ENCODE measurements around the gene PGAP6. TPM values are rescaled to one million over a fixed set of nuclear protein-coding genes. Genes with fewer than 3 reads are reported as not detected.
"Not testable (repeated sequence)": the region's sequence is repeated elsewhere in the genome, so short reads cannot be mapped to it uniquely, and the experiment has no call there.

PGAP6 gene, protein sequence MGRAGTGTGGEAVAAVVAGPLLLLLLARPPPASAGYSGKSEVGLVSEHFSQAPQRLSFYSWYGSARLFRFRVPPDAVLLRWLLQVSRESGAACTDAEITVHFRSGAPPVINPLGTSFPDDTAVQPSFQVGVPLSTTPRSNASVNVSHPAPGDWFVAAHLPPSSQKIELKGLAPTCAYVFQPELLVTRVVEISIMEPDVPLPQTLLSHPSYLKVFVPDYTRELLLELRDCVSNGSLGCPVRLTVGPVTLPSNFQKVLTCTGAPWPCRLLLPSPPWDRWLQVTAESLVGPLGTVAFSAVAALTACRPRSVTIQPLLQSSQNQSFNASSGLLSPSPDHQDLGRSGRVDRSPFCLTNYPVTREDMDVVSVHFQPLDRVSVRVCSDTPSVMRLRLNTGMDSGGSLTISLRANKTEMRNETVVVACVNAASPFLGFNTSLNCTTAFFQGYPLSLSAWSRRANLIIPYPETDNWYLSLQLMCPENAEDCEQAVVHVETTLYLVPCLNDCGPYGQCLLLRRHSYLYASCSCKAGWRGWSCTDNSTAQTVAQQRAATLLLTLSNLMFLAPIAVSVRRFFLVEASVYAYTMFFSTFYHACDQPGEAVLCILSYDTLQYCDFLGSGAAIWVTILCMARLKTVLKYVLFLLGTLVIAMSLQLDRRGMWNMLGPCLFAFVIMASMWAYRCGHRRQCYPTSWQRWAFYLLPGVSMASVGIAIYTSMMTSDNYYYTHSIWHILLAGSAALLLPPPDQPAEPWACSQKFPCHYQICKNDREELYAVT
- polyA plus RNA-seq (2014; cell fraction: cytosol; rRNA removed) = 26.6 and 39.0 TPM in 2 replicates
- polyA plus RNA-seq (2014; cell fraction: nucleus; rRNA removed) = 60.8 and 74.9 TPM in 2 replicates

DNA sequence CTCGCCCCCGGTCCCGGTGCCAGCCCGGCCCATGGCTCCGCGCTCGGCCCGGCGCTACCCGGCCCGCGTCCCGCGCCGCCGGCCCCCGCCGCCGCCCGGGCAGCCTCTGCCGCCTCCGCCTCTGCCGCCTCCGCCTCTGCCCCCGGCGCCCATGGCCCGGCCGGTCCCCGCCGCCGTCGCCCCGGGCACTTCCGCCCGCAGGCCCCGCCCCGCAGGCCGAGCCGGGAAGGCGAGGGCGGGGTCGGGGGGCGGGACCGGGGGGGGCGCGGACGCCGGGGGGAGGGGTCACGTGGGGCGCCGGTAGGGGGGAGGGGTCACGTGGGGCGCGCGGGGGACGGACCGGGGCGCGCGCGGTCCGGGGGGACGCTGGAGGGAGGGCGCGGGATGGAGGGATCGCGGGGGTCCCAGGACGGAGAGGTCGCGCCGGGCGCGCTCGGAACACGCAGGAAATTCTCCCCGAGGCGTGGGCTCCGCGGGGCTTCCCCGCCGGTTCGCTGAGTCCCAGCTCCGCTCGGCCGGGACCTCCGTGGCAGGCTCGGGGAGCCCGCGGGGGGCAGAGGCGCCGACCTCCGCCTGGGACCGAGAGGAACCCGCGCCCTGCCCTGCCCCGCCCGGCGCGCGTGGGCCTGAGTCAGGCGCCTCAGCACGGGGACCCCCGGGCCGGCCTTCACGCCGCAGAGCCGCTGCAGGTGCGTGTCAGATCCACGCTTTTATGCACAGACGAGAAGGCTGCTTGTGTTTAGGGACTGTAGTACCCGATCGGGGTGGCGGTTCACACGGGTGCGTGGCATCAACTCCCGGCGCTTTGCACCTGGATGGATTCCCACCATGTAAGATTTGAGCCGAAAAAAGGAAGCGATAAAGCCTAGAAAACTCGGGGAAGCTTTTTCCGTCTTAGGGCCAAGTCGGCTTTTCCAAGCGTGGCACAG lies at the start of gene PGAP6:
Gene PGAP6 (minus strand): TSS at position 190 of the 929 bp plus-strand sequence. CDS start 157 bp downstream, at position 33.
- DNase-seq (ENCODE audit: low spot score) = no peak

DNA sequence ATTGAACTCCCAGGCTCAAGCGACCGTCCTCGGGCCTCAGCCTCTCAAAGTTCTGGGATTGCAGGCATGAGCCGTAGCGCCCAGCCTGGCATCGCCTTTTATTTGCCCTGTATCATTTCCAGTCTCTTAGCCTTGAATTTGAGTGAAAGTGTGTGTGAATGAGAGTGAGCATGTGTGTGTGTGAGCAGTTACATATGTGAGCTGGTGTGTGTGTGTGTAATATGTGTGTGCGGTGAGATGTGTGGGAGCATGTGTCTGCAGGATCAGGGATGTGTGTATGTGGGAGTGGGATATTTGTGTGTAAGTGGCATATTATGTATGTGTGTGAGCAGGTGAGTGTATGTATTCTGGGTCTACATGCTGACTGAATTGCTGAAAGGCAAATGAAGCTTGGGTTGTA lies 49.1 kb upstream of the PGAP6 start:
- no peak for DNase-seq (ENCODE audit: low spot score)

DNA sequence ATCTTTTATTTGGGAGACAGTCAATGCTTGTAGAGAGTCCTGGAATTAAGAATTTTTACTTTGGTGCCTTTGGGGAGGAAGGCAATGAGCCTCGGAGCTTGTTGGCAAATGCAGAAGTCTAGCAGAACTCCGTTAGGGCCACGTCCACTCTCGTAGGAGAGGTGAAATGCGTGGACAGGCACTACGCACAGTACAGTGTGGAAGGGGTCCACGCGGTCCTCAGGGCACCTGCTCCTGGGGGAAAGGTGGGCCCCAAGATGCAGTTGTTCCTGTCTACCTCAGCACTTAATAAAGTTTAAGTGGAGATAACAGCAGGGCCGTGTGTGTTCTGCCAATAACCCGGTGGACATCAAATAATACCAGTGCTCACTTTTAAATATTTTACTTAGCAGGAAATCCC lies 45.5 kb upstream of the PGAP6 start:
- DNase-seq (ENCODE audit: low spot score) = no peak

DNA sequence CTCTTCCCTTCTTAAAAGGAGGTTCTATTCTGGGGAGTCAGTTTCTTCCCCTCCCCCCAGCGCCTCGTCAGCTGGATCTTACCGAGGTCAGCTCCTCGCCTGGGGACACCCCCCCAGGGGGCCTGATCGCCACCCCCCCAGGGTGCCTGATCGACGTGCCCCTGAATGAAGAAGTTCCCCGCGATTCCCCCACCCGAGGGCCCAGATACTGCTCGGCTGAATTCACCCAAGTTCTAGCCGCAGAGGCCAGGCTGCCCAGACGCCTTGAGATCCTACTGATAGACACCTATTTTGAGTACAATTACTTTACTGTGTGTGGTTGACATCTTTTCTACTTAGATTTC lies 45.1 kb upstream of the PGAP6 start:
- DNase-seq (ENCODE audit: low spot score) = no peak

DNA sequence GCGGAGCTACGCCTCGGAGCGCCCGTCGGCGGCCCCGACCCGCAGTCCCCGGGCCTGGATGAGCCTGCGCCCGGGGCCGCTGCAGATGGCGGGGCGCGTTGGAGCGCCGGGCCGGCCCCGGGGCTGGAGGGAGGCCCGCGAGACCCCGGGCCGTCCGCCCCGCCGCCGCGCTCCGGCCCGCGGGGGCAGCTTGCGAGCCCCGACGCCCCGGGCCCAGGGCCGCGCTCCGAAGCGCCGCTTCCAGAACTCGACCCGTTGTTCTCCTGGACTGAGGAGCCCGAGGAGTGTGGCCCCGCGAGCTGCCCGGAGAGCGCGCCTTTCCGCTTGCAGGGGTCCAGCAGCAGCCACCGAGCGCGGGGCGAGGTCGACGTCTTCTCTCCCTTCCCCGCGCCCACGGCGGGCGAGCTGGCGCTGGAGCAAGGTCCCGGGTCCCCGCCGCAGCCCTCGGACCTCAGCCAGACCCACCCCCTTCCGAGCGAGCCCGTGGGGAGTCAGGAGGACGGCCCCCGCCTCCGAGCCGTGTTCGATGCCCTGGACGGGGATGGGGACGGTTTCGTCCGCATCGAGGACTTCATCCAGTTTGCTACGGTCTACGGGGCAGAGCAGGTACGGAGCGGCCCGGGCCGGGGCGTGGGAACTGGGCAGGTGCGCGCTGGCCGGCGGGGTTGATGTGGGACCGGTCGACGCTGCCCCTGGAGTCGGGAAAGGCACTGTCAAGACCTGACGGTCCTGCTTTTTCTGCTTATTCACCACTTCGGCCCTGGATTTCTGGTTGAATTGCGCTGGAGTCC lies 44.5 kb upstream of the PGAP6 start:
- no peak for DNase-seq (ENCODE audit: low spot score)

DNA sequence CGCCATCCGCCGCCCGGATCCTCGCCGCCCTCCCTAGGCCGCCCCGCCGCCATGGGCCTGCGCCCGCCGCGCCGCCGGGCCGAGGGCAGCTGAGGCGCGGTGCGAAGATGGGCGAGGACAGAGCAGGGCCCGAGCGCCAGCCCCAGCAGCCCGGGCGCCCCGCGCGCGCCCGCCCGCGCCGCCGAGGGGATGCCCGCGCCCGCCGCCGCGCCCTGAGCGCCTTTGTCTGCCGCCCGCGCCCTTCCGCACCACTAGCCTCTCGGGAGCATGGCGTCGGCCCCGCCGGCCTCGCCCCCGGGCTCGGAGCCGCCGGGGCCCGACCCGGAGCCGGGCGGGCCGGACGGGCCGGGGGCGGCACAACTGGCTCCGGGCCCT lies 43.9 kb upstream of the PGAP6 start:
- DNase-seq (ENCODE audit: low spot score) = no peak

DNA sequence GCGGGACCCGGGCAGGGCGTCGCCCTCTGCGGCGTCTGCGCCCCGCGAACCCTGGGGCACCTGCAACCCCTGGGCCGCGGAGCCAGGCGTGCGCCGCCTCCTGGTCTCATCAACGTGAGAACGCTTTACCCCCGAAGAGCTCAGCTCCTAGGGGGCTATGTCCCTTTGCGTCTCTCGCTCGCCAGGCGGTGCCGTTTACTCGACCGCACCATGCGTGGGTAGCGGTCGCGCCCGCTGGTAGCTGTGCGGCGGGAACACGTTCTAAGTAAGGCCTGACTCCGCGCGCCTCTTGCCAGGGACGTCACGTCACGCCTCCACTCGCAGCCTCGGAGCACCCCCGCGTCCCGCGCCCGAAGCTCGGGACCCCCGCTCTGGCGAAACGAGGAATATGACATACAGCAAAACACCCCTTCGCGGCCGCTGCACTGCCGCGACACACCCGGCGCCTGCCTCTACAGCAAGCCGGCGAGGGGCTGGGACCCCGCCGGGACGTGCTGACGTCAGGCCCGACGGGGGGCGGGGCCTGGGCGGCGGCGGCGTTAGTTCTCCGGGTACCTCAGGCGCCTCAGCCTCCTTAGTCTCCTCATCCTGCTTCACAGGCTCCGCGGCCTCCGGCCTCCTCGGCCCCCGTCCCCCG lies 43.4 kb upstream of the PGAP6 start, which contains the start of gene RAB11FIP3:
Gene RAB11FIP3 (plus strand): TSS at position 568 of the 637 bp plus-strand sequence. CDS start 358 bp downstream, outside the sequence.
- DNase-seq (ENCODE audit: low spot score) = peak; percentile 88

DNA sequence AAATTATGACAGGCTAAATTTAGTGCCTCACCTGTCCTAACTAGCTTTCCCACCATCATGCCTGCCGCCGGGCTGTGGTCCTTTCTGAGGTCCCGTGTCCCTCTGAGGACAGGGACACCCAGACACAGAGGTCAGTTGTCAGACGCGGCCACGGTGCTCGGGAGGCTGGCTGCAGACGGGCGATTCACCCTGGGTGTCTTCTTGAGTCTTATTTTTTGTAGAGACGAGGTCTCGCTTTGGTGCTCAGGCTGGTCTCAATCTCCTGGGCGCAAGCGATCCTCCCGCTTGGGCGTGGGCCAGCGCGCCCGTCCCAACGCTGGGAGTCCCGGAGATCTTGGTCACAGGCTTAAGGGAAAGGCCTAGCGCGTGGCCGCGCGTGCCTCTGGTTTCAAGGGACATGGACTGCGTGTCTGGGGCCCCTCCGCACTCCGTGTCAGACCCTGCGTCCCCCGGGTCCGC lies 42.9 kb upstream of the PGAP6 start:
- DNase-seq (ENCODE audit: low spot score) = no peak

DNA sequence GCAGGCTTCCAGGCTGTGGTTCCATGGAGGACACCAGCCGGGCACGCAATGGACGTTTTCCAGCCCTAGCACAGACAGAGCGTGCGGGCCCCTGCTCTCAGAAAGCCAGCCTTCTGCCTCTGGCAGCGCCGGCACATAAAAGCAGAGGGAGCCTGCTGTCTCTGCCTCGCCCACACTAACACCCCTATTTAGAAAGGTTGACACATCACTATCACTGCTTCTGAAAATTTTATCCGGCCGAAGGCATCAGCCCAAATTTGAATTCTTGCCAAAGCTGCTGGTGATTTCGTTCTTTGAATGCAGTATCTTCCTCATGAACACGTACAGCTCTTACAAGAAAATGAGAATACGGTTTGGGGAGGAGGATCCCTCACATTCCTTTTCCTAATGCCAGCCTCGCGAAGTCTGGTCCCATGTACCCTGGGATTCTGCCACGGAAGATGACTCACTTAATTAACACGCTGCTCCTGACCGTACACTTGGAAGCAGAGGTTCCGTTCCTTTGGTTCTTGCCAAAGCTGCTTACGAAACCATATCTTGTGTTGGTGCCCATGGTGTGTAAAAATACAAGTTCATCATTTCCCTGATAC lies 42.4 kb upstream of the PGAP6 start:
- DNase-seq (ENCODE audit: low spot score) = no peak

DNA sequence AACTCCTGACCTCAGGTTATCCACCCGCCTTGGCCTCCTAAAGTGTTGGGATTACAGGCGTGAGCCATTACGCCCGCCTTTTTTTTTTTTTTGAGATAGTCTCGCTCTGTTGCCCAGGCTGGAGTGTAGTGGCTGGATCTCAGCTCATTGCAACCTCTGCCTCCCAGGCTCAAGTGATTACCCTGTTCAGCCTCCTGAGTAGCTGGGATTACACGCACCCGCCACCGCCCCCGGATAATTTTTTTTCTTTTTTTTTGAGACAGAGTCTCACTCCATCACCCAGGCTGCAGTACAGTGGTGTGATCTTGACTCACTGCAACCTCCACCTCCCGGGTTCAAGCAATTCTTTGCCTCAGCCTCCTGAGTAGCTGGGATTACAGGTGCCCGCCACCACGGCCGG lies 40.4 kb upstream of the PGAP6 start:
- not testable (repeated sequence) for DNase-seq (ENCODE audit: low spot score)

DNA sequence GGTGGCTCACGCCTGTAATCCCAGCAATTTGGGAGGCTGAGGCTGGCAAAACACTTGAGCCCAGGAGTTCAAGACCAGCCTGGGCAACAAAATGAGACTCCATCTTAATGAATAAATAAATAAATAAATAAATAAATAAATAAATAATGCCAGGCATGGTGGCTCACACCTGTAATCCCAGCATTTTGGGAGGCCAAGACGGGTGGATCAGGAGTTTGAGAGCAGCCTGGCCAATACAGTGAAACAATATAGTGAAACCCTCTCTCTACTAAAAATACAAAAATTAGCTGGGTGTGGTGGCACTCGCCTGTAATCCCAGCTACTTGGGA lies 33.4 kb upstream of the PGAP6 start:
- not testable (repeated sequence) for DNase-seq (ENCODE audit: low spot score)

DNA sequence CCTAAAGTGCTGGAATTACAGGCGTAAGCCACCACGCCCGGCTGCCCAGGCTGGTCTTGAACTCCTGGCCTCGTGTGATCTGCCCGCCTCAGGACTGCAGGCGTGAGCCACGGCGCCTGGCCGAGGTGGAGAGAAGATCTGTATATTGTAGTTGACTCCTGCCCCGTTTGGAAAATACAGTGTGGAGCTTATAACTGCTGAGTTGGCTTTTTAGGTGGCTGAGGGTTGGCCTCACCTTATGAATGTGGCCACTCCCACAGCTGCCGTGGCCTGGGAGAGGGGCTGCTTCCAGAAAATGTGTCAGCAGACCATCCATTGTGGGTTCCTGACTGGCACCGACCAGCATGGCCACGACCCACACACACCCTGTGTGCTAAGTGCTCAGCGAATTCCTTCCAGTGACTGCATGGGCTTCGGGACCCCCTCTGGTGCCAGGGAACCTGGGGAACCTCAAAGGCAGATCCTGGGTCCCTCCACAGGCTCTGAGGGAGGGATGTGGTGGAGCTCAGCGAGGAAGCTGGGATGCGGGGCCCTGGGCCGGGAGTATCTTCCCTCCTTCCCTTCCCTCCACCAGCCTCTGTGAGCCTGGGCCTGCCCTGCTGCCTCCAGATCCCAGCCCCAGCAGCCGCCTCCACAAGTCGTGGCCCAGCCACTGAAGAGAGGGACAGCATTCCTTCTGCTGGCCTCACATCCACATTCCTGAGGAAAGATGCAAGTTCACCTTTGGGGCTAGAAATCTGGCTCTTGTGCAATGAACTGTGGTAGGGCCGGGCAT lies 32.8 kb upstream of the PGAP6 start:
- DNase-seq (ENCODE audit: low spot score) = no peak

DNA sequence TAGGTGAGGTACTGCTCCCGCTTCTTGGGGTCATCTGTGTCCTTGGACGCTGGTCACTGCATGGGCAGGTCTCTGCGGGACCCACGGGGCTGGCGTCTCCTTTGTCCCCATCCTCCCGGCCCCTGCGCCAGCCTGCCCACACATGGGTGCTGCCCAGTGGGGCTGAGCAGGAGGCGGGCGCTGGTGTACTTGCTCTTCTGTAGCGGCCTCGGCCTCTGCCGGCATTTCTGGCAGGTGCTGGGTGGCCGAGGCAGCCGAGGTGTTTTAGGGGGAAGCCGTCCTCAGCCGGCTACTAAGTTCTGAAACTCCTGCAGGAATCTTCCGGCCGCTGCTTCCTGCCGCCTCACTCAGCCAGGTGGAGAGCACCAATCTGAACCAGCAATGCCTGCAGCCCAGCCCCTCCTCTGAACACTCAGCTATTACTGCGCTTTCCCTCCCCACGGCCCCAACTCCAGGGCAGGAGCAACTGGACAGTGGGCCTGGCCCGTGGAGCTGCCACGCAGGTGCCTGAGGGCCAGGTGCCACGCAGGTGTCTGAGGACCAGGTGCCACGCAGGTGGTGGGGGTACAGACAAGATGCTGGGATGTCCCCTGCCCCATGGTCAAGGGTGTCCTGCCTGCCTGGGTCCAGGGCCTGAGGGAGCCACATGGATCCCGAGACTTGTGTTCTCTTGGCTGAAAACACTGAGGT lies 29.9 kb upstream of the PGAP6 start:
- DNase-seq (ENCODE audit: low spot score) = no peak

DNA sequence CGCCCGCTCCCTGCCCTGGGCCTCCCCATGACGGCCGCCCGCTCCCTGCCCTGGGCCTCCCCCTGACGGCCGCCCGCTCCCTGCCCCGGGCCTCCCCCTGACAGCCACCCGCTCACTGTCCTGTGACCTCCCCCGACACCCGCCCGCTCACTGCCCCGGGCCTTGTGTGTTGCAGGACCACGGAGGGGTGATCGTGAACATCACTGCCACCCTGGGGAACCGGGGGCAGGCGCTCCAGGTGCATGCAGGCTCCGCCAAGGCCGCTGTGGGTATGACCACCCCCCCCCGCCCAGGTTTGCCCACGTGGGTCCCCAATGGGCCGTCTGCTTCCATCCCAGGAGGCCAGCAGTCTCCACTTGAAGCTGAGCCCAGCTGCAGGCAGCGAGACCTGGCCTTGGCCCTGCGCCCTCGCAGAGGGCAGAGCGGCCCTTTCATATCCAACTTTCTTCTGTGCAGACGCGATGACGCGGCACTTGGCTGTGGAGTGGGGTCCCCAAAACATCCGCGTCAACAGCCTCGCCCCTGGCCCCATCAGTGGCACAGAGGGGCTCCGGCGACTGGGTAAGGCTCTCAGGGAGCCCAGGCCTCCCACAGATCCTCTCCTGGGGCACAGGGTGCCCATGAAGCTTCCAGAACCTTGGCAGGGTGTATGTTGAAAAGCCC lies 28.9 kb upstream of the PGAP6 start:
- no peak for DNase-seq (ENCODE audit: low spot score)

DNA sequence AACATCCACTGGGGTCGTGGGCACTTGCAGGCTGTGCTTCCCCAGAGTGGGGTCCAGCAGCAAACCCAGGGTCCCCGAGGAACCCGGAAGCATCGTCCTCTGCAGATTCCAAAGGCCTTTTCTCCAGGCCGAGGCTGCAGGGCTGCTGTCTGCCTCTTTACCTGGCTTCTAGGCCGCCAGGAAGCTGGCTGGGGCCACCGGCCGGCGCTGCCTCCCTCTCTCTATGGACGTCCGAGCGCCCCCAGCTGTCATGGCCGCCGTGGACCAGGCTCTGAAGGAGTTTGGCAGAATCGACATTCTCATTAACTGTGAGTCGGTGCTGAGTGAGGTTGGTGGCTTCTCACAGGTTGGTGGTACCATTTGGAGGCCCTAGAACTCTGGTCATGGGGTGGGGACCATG lies 25.5 kb upstream of the PGAP6 start:
- no peak for DNase-seq (ENCODE audit: low spot score)

DNA sequence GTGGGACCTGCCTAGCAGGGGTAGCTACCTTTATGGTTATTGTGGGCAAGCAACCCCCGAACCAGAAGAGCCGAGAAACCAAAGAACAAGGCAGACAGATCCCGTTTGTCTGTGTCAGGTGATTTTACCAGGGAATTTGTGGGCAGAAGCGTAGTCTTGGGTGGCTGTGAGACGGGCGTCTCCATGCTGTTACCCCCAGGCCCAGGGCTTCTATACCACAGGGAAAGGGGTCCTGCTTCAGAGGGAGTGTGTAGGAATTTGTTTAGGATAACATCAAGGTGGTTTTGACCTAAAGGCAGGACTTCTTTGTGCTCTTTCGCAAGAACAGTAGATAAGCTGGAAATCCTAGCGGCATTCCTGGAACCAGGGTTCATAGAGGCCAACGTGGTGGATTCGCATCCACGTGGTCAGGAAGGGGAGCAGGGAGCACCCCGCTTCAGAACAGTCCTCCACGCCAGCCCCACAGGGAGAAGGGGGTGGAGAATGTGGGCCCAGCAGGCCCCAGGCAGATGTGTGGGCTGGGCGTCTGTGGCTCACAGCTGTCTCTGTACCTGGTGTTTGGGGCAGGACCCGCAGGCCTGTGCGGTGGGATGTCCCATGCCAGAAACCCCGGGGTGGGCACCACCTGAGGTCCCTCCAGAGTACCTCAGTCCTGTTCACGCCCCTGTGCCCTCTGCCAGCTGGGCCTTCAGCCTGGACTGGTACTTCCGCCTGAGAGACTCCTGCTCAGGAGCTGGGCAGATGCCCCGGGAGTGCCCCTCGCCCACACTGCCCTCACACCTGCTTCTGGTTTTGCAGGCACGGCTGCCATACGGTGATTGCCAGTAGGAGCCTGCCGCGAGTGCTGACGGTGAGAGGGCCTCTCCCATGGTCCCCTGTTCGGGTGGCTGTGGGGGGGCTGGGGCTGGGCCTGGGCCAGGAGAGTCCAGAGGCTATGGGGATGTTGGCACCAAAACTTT lies 24.0 kb upstream of the PGAP6 start:
- no peak for DNase-seq (ENCODE audit: low spot score)

DNA sequence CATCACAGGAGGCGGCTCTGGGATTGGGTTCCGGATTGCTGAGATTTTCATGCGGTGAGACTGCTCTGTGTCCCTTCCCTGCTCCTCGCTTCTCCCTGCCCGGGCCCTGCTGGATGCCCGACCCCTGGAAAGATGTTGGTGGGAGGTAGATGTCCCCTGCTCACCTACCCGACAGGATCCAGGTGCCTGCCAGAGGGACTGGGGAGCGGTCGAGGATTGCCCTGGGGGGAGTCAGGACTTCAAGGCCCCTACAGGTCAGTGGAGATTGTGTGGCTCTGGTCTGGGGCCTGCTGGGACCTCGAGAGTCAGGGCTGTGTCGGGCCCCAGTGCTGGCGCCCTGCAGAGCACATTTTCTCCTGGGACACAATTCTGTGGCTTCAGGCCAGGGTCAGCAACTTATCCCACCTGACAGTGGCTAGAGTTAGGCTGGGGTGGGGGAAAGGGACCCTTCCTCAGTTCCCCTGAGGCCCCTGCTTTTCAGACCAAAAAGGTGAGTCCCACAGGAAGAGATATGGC lies 23.3 kb upstream of the PGAP6 start:
- no peak for DNase-seq (ENCODE audit: low spot score)
